ENCODE measurements around the gene HABP4.

The HABP4 gene

DNA sequence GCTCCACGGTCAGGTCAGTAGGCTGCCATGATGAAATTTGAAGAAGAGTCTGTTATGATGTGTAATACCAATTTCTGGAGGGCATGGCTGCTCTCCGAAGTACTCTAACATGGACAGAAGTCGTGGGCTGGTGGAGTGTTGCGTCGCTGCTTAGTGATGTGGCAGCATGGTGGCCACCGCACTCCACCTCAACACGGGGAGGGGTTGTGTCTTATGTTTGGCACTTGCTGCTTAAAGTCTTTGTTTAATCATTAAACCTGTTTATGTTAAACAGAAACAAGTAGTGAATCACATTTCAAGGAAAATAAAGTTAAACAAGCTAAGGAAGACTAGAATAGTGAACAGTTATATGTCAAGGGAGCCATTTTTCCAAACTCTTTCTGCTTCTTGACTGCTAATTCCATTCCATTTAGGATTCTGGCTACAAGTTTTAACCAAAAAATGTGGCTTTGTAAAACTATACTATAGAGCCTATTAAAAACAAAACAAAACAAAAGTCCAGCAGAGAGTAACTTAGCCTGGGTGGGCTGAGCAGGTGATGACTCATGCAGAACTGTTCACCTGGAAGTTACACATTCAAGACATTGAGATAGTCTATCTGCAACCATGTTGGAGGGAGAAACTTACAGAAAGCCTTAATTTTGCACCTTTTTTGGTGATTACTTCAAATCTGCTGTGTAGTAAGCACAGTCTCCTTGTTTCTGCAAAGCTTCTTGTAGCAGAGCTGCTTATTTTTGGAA, 9.5 kb downstream of the HABP4 start:
- Histone ChIP-seq H3K9ac (ENCODE audit: low read length) (no peak overlapping the region), H3K4me2 (ENCODE audit: low read length) (no peak overlapping the region), H3K36me3 (ENCODE audit: insufficient read depth, low read length) (no peaks in the 10 kb centered on the region), H3K79me2 (ENCODE audit: insufficient read depth, low read length) (no peaks in the 10 kb centered on the region), H3K27ac (ENCODE audit: low read depth, low read length, poor library complexity, severe bottlenecking) (no peak overlapping the region), H4K20me1 (ENCODE audit: insufficient read depth, low read length) (no peaks in the 10 kb centered on the region), H3K4me1 (ENCODE audit: insufficient read depth, low read length, severe bottlenecking) (no peaks in the 10 kb centered on the region), H3K27me3 (ENCODE audit: insufficient read depth, low read length) (no peaks in the 10 kb centered on the region), H3F3A (ENCODE audit: insufficient read depth, low read length) (no peaks in the 10 kb centered on the region), H3K9me3 (ENCODE audit: low read length) (no peaks in the 10 kb centered on the region), H2AFZ (ENCODE audit: low read length) (no peak overlapping the region), H3K4me3 (ENCODE audit: low read depth, low read length, poor library complexity, severe bottlenecking) (no peak overlapping the region), H3K9me2 (ENCODE audit: low read depth, low read length) (no peaks in the 10 kb centered on the region)
- TF ChIP-seq, protein P1, sequence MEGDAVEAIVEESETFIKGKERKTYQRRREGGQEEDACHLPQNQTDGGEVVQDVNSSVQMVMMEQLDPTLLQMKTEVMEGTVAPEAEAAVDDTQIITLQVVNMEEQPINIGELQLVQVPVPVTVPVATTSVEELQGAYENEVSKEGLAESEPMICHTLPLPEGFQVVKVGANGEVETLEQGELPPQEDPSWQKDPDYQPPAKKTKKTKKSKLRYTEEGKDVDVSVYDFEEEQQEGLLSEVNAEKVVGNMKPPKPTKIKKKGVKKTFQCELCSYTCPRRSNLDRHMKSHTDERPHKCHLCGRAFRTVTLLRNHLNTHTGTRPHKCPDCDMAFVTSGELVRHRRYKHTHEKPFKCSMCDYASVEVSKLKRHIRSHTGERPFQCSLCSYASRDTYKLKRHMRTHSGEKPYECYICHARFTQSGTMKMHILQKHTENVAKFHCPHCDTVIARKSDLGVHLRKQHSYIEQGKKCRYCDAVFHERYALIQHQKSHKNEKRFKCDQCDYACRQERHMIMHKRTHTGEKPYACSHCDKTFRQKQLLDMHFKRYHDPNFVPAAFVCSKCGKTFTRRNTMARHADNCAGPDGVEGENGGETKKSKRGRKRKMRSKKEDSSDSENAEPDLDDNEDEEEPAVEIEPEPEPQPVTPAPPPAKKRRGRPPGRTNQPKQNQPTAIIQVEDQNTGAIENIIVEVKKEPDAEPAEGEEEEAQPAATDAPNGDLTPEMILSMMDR (IDR thresholded peaks at IDR 0.05; ENCODE audit: low read length) = no peak
- no peak for TF ChIP-seq EZH2 (IDR thresholded peaks at IDR 0.05; ENCODE audit: borderline replicate concordance, low read length)

DNA sequence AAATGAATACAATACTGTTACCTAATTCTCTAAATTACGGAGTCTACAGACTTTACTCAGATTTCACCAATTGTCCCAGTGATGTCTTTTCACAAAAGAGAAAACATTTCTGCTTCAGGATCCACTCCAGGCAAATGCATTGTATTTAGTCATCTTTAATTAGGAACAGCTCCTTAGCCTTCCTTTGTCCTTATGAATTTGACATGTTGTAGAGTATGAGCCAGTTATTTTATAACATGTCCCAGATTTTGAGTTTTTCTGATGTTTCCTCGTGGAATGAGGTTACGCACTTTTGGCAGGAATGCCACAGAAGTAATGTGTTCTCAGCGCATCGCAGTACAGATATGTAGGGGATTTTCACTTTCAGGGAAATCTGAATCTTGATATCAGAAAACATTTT, 10.5 kb downstream of the HABP4 start:
- Histone ChIP-seq H3F3A (ENCODE audit: insufficient read depth, low read length) (no peaks in the 10 kb centered on the region), H4K20me1 (ENCODE audit: insufficient read depth, low read length) (no peaks in the 10 kb centered on the region), H3K4me3 (ENCODE audit: low read depth, low read length, poor library complexity, severe bottlenecking) (no peak overlapping the region), H3K9ac (ENCODE audit: low read length) (no peak overlapping the region), H3K79me2 (ENCODE audit: insufficient read depth, low read length) (no peaks in the 10 kb centered on the region), H3K36me3 (ENCODE audit: insufficient read depth, low read length) (no peaks in the 10 kb centered on the region), H3K9me3 (ENCODE audit: low read length) (no peaks in the 10 kb centered on the region), H2AFZ (ENCODE audit: low read length) (no peak overlapping the region), H3K4me1 (ENCODE audit: insufficient read depth, low read length, severe bottlenecking) (no peaks in the 10 kb centered on the region), H3K9me2 (ENCODE audit: low read depth, low read length) (no peaks in the 10 kb centered on the region), H3K27ac (ENCODE audit: low read depth, low read length, poor library complexity, severe bottlenecking) (no peak overlapping the region), H3K4me2 (ENCODE audit: low read length) (no peak overlapping the region), H3K27me3 (ENCODE audit: insufficient read depth, low read length) (no peaks in the 10 kb centered on the region)
- TF ChIP-seq, protein P1 (IDR thresholded peaks at IDR 0.05; ENCODE audit: low read length) = no peak
- TF ChIP-seq EZH2 (IDR thresholded peaks at IDR 0.05; ENCODE audit: borderline replicate concordance, low read length) = no peak

DNA sequence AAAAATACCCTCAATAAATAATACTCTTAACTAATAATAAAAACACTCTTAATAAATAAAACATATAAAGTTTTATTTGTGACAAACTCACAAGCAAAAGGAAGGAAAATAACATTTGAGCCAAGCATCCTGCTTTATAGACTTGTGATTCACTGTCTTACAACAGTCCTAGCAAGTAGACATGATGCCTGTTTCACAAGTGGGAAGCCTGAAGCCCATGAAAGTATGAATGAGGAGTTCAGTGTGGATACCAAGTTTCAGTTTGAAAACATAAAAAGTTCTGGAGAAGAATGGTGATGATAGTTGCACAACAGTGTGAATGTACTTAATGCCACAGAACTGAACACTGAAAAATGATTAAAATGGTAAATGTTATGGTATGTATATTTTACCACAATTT, 10.9 kb downstream of the HABP4 start:
- H3K79me2 ChIP-seq (ENCODE audit: insufficient read depth, low read length) = no peaks in the 10 kb centered on the region
- H3K36me3 ChIP-seq (ENCODE audit: insufficient read depth, low read length) = no peaks in the 10 kb centered on the region
- no peaks in the 10 kb centered on the region for H3K9me2 ChIP-seq (ENCODE audit: low read depth, low read length)
- H3K4me3 ChIP-seq (ENCODE audit: low read depth, low read length, poor library complexity, severe bottlenecking) = no peak overlapping the region
- no peak overlapping the region for H3K27ac ChIP-seq (ENCODE audit: low read depth, low read length, poor library complexity, severe bottlenecking)
- no peaks in the 10 kb centered on the region for H3K4me1 ChIP-seq (ENCODE audit: insufficient read depth, low read length, severe bottlenecking)
- TF ChIP-seq EZH2 (IDR thresholded peaks at IDR 0.05; ENCODE audit: borderline replicate concordance, low read length) = no peak
- TF ChIP-seq, protein P1 (IDR thresholded peaks at IDR 0.05; ENCODE audit: low read length) = no peak
- H2AFZ ChIP-seq (ENCODE audit: low read length) = no peak overlapping the region
- H3K4me2 ChIP-seq (ENCODE audit: low read length) = no peak overlapping the region
- no peaks in the 10 kb centered on the region for H3F3A ChIP-seq (ENCODE audit: insufficient read depth, low read length)
- H3K27me3 ChIP-seq (ENCODE audit: insufficient read depth, low read length) = no peaks in the 10 kb centered on the region
- H4K20me1 ChIP-seq (ENCODE audit: insufficient read depth, low read length) = no peaks in the 10 kb centered on the region
- H3K9me3 ChIP-seq (ENCODE audit: low read length) = no peaks in the 10 kb centered on the region
- H3K9ac ChIP-seq (ENCODE audit: low read length) = no peak overlapping the region
